ENCODE results near the gene LRRIQ4. TPM values are rescaled to one million over a fixed set of nuclear protein-coding genes. Genes with fewer than 3 reads are reported as not detected.

The LRRIQ4 gene
- polyA plus RNA-seq, 10 donors: 0.08 to 0.26 (median 0.13) TPM; not detected in 6

DNA sequence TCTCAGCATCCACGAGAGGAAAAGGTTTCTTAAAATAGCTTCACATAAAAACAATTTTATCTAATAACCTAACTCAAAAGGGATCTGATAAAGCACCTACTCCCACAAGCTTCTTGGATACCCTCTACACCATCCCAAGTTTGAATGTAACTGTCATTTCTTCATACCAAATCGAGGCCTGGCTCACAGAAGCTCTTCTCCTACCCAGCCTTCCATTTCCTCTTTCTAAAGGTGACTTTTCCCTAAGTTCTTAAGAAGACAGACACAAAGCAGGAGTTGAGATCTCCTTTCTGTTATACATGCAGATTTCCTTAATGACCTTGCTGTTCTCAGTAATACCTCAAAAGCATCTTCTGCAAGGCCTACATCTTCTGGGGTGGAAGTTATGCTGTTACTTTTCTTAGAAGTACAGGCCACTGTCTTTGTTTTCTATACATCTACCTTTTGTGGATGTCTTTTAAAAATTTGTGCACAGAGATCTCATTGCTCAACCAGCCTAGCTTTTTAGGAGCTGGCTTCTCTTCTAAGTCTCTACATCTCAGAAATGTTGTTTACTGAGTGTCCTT, 3.4 kb upstream of the LRRIQ4 start:
- DNase-seq: no peak

DNA sequence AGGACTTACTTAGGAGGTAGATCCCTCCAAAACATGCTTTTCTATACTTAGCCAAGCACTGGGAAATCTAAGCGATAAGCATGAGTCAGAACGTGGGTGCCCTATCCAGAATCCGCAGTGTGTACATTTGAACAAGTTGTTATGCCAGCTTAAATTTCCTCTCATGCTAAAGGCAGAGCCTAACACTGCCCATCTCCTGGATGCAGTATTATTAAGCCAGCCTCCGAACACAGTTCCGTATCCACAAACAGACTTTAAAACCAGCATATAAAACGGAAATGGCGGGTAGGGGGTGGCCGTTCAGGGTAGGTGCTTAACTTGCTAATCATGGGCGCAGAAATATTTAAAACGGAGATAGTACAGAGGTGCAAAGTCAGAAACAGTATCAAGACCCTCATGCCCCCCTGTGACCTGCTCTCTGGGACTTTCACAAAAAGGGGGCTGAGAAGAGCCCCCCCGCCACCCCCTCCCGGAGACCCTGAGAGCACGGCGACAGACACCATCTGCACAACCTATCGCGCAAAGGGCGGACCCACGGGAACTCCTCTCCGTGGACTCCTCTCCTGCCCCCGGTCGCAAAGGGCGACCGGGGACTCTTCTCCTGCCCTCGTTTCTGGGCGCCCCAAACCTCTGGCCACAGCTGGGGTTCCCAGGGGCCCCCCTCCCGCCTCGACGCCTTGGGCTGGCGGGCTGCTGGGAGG, 889 bp upstream of the LRRIQ4 start:
- DNase-seq: peak; percentile 53 to 80 (median 54)

DNA sequence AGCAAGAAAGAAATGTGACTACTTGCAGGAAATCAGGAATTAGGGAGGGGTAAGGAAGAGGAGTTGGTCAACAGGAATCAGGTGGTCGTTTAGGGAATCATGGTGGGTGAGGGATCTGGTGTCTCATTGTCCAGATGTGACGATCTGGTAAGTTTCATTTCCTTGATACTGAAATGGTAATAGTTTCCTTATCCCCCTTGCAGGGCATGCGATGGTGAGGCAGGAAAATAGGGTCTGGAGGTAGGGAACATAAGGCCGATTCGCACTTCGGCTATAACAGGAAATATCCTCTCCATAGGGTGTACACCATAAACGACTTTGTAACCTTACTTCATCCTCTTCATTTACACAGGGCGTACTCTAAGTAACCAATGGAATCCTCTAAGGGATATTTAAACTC, 608 bp downstream of the LRRIQ4 start:
- peak in 1 of 3 donors; percentile 6 for DNase-seq

GRCh38 chr3:169813757-169814517, 1.3 kb downstream of the LRRIQ4 start:
- DNase-seq: peak in 1 of 3 donors; percentile 26

- DNase-seq: no peak
These were observed 3.0 kb downstream of the LRRIQ4 start for GRCh38 chr3:169815590-169816150.

DNA sequence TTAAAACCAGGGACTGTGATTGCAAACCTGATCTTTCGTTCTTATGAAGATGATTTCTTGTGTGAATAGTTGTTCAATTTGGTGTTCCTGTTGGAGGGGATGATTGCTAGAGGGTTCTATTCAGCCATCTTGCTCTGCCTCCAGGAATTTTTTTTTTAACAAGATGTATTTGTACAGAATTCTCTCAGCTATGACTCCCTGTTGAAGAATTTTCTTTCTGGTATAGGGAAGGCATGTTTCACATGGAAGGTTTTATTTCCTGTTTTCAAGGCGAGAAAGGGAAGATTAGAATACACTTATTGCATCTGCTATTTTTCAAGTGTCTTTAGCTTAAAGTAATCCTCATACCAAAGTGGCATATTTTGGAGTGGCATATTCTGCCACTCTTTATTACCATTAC, 5.6 kb downstream of the LRRIQ4 start:
- DNase-seq: peak in 1 of 3 donors; percentile 11

DNA sequence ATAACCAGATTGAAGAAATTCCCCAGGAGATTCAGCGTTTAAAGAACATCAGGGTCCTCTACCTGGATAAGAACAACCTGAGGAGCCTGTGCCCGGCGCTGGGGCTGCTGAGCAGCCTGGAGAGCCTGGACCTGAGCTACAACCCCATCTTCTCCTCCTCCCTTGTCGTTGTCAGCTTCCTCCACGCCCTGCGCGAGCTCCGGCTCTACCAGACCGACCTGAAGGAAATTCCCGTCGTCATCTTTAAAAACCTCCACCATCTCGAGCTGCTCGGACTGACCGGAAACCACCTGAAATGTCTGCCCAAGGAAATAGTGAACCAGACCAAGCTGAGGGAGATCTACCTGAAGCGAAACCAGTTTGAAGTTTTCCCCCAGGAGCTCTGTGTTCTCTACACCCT, 9.4 kb downstream of the LRRIQ4 start:
- DNase-seq: no peak

DNA sequence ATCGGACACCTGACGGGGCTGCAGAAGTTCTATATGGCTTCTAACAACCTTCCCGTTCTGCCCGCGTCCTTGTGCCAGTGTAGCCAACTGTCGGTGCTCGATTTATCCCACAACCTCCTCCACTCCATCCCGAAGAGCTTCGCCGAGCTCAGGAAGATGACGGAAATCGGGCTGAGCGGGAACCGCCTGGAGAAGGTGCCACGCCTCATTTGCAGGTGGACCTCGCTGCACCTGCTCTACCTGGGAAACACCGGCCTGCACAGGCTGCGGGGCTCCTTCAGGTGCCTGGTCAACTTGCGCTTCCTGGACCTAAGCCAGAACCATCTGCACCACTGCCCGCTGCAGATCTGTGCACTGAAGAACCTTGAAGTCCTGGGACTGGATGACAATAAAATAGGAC, 9.9 kb downstream of the LRRIQ4 start:
- DNase-seq: no peak

- no peak for DNase-seq
These were observed 10.3 kb downstream of the LRRIQ4 start for GRCh38 chr3:169822983-169823382.

DNA sequence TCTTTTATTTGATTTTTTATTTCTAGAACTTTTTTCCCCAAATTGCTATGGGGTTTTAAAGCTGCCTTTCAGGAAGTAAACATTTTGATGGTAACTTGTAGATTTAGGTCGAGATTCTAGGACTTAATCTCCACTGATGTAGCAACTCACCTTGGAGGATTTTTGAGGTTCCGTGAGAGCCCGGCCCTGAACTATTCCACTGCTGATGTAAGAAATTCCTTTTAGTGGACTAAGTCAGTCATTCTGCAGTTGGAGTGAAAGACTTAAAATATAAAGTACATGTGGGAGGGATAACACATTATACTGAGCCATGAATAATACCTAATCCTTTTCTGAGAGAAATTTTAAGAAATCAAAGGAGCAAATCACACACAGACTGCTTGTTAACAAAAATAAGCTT, 12.6 kb downstream of the LRRIQ4 start:
- DNase-seq: no peak

GRCh38 chr3:169827712-169828111, 15.0 kb downstream of the LRRIQ4 start:
- DNase-seq: no peak

- DNase-seq: no peak
These were observed 22.9 kb downstream of the LRRIQ4 start for GRCh38 chr3:169835533-169835932.

GRCh38 chr3:169836078-169836941, 23.6 kb downstream of the LRRIQ4 start:
- no peak for DNase-seq

GRCh38 chr3:169836942-169837275, 24.2 kb downstream of the LRRIQ4 start:
- no peak for DNase-seq

GRCh38 chr3:169838511-169839030, 25.9 kb downstream of the LRRIQ4 start:
- DNase-seq: no peak

DNA sequence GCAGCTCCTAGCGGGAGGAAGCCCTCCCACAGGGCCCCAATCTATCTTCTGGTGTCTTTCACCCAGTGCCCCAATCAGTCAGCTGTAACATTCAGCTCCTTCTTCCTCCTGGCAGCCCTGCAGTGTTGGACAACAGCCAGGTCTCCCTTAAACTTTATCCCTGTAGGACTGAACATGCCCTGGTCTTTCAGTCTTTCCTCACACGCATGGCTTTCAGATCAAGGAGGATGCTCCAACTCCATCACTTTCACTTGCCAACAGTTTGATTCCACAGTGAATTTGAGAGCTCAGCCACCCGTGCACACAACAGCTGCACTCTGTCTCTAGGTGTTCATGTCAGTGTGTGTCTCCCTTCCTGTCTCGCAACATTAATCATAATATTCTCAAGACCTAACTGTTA, 28.5 kb downstream of the LRRIQ4 start:
- no peak for DNase-seq

- DNase-seq: no peak
These were observed 30.3 kb downstream of the LRRIQ4 start for GRCh38 chr3:169842960-169843359.

- peak in 1 of 3 donors; percentile 73 for DNase-seq
These were observed 34.0 kb downstream of the LRRIQ4 start for GRCh38 chr3:169846458-169847193.

GRCh38 chr3:169847896-169848295, 35.2 kb downstream of the LRRIQ4 start:
- no peak for DNase-seq

GRCh38 chr3:169848741-169849140, 36.1 kb downstream of the LRRIQ4 start:
- no peak for DNase-seq

DNA sequence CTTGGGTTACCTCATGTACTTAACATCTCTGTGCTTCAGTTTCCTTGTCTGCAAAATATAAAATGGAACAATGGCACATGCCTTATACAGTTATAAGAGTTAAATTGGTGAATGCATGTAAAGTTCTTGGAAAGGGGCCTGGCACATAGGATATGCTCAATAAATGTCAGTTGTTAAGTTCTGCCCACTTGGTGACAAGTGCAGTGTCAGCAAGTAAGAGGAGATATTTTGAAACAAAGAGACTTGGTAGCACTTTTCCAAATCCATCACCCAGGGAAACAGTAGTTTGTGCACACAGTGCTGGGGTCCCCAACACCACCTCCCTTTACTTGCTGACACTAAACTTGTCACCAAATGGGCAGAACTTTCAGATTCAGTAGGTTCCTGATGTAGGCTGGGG, 37.9 kb downstream of the LRRIQ4 start:
- no peak for DNase-seq
